Nephron progenitor cell (in vitro differentiated cells): ENCODE measurements around the gene CD248.
A peak's percentile ranks its signal among the peaks of the same experiment; 100 is the strongest.

ENCODE experiments used
- DNase-seq: peaks from one replicate; pipeline ENCODE4 v3.0.0; 2021
- H3K27ac Mint-ChIP-seq: 2 replicates; pipeline ENCODE4 v1.8.0; 2021; ENCODE audit warnings: mild to moderate bottlenecking, moderate library complexity, mixed read lengths
- H3K27me3 Mint-ChIP-seq: 2 replicates; pipeline ENCODE4 v1.8.0; 2021; ENCODE audit warnings: mild to moderate bottlenecking, low read depth, mixed read lengths; ENCODE audit not compliant: poor library complexity
- H3K36me3 Mint-ChIP-seq: 2 replicates; pipeline ENCODE4 v1.8.0; 2021; ENCODE audit warnings: low read depth, mixed read lengths
- H3K4me1 Mint-ChIP-seq: 2 replicates; pipeline ENCODE4 v1.8.0; 2021; ENCODE audit warnings: mixed read lengths
- H3K4me3 Mint-ChIP-seq: 2 replicates; pipeline ENCODE4 v1.8.0; 2021; ENCODE audit warnings: mild to moderate bottlenecking, moderate library complexity, mixed read lengths
- H3K9me3 Mint-ChIP-seq: 2 replicates; pipeline ENCODE4 v1.8.0; 2021; ENCODE audit warnings: mild to moderate bottlenecking, moderate library complexity, mixed read lengths
- TF ChIP-seq, protein P1 (sequence below): fragments of 200-600 bp; sonication (generic); IDR thresholded peaks from 2 replicates; pipeline ENCODE4 v1.5.0; 2021; ENCODE audit warnings: antibody characterized with exemption

CD248 gene

GRCh38 chr11:66297610-66298009 lies 19.2 kb downstream of the CD248 start:
- Mint-ChIP-seq H3K27ac (peak overlapping the region; percentile 69), H3K4me1 (peaks cover 7% of the 10 kb centered on the region), H3K9me3 (no peaks in the 10 kb centered on the region), H3K27me3 (peaks cover 60% of the 10 kb centered on the region), H3K36me3 (no peaks in the 10 kb centered on the region), H3K4me3 (no peak overlapping the region)
- no peak for DNase-seq
- TF ChIP-seq, protein P1, sequence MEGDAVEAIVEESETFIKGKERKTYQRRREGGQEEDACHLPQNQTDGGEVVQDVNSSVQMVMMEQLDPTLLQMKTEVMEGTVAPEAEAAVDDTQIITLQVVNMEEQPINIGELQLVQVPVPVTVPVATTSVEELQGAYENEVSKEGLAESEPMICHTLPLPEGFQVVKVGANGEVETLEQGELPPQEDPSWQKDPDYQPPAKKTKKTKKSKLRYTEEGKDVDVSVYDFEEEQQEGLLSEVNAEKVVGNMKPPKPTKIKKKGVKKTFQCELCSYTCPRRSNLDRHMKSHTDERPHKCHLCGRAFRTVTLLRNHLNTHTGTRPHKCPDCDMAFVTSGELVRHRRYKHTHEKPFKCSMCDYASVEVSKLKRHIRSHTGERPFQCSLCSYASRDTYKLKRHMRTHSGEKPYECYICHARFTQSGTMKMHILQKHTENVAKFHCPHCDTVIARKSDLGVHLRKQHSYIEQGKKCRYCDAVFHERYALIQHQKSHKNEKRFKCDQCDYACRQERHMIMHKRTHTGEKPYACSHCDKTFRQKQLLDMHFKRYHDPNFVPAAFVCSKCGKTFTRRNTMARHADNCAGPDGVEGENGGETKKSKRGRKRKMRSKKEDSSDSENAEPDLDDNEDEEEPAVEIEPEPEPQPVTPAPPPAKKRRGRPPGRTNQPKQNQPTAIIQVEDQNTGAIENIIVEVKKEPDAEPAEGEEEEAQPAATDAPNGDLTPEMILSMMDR: no peak

- Mint-ChIP-seq H3K27ac (no peak overlapping the region), H3K9me3 (no peaks in the 10 kb centered on the region), H3K36me3 (no peaks in the 10 kb centered on the region), H3K4me1 (peaks cover 19% of the 10 kb centered on the region), H3K4me3 (no peak overlapping the region), H3K27me3 (peaks cover 77% of the 10 kb centered on the region)
- no peak for DNase-seq
- TF ChIP-seq, protein P1: no peak
Measured at GRCh38 chr11:66294626-66295620, 21.9 kb downstream of the CD248 start.

DNA sequence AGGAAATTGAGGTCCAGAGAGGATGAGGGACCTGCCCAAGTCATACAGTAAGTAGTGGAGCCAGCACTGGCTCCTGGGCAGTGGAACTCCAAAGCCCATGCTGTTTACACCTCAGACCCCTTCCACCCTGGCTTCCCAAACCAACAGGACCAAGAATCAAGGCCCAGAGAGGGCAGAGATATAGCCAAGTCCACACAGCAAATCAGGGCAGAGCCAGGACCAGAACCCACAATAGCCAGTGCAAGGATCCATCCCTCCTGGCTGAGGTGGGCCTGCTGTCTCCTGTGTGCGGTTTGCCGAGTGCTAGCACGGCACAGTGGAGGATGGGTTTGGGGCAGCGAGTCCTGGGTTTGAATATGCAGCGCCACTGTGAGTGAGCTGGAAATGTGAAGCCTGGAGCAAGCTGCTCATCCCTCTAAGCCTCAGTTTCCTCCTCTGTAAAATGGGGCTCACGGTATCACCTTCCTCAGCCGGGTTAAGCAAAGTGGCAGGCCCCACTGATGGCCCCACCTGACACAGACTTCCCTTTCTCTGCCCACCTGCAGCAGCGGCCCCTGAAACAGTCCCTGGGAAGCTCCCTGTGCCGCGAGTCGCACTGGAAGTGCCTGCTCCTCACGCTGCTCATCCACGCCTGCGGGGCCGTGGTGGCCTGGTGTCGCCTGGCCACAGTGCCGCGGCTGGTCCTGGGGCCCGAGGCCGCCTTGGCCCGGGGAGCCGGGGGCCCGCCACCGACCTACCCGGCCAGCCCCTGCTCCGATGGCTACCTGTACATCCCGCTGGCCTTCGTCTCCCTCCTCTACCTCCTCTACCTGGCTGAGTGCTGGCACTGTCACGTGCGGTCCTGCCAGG lies 22.8 kb downstream of the CD248 start:
- no peaks in the 10 kb centered on the region for H3K9me3 Mint-ChIP-seq
- peaks cover 77% of the 10 kb centered on the region for H3K27me3 Mint-ChIP-seq
- TF ChIP-seq, protein P1: no peak
- H3K4me1 Mint-ChIP-seq: peaks cover 28% of the 10 kb centered on the region
- H3K36me3 Mint-ChIP-seq: no peaks in the 10 kb centered on the region
- no peak overlapping the region for H3K27ac Mint-ChIP-seq
- H3K4me3 Mint-ChIP-seq: no peak overlapping the region
- no peak for DNase-seq

DNA sequence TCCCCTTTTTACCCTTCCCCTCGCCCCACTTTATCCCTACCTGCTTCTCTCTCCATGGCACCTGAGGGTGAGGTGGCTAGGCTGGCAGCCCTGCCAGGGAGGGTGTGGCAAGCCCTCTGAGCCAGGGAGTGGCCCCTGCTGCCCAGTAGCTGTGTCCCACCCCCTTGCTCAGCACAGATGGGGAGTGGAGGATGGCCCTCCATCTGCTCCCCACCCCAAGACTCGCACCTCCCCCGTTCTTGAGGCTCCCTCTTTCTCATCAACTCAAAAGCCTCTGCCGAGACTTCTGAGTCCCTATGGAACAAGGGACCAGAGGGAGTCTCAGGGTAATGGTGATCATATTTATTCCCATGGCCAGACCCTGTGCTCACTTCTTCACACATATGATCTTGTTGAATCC lies 23.5 kb downstream of the CD248 start:
- H3K4me1 Mint-ChIP-seq: peaks cover 30% of the 10 kb centered on the region
- DNase-seq: no peak
- no peaks in the 10 kb centered on the region for H3K9me3 Mint-ChIP-seq
- TF ChIP-seq, protein P1: no peak
- peaks cover 78% of the 10 kb centered on the region for H3K27me3 Mint-ChIP-seq
- H3K4me3 Mint-ChIP-seq: no peak overlapping the region
- H3K27ac Mint-ChIP-seq: no peak overlapping the region
- no peaks in the 10 kb centered on the region for H3K36me3 Mint-ChIP-seq

DNA sequence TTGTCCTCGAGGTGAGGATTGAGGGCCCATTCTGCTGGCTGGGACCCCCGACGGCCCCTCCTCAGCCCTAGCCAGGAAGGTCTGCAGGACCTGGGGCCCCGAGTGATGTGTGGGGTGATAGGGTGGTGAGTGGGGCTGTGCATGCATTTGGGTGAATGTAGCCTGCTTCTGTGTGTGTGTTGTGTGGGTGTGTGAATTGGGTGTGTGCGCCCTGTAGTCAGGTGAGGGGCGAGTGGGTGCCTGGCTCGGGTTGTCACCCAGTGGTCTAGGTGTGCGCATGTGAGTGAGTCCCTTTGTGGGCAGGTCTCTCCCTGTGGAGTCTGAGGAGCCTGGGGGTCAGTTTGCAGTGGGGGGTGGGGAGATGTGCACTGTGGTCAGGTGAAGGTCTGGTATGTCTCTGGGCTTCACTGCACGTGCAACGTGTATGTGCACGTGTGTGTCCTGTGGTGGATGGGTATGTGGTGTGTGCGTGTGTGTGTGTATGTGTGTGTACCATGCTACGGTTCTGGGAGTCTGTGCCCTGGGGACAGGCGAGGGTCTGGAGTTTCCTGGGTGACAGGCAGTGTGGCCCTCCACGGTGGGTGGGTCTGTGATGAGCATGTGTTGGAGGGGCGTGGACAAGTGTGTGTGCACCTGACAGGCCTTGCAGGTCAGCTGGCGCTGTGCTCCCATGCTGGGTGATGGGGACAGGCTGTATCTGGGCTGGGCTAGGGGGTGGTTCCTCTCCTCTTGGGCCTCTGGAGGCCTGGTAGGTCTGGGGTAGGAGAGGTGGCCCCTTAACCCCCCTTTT lies 24.1 kb downstream of the CD248 start:
- no peak for DNase-seq
- H3K27ac Mint-ChIP-seq: no peak overlapping the region
- TF ChIP-seq, protein P1: no peak
- H3K4me1 Mint-ChIP-seq: peaks cover 33% of the 10 kb centered on the region
- H3K4me3 Mint-ChIP-seq: peak overlapping the region; percentile 47
- H3K27me3 Mint-ChIP-seq: peaks cover 74% of the 10 kb centered on the region
- H3K9me3 Mint-ChIP-seq: no peaks in the 10 kb centered on the region
- no peaks in the 10 kb centered on the region for H3K36me3 Mint-ChIP-seq
